IPS-18a (cell line): ENCODE data around the gene BCL2.

Source experiments
- H3K27ac ChIP-seq: one replicate; pipeline ENCODE4 v1.5.1; 2013; ENCODE audit warnings: low read length
- H3K27me3 ChIP-seq: one replicate; pipeline ENCODE4 v1.6.1; 2013; ENCODE audit warnings: mild to moderate bottlenecking, low read length; ENCODE audit not compliant: control insufficient read depth, insufficient read depth
- H3K36me3 ChIP-seq: one replicate; pipeline ENCODE4 v1.6.1; 2013; ENCODE audit warnings: low read depth, low read length; ENCODE audit not compliant: control insufficient read depth
- H3K4me1 ChIP-seq: one replicate; pipeline ENCODE4 v1.6.1; 2013; ENCODE audit warnings: low read depth, low read length; ENCODE audit not compliant: control insufficient read depth
- H3K4me3 ChIP-seq: one replicate; pipeline ENCODE4 v1.5.1; 2013; ENCODE audit warnings: low read length
- H3K9ac ChIP-seq: one replicate; pipeline ENCODE4 v1.6.1; 2013; ENCODE audit warnings: mild to moderate bottlenecking, low read length, moderate library complexity
- H3K9me3 ChIP-seq: one replicate; pipeline ENCODE4 v1.6.1; 2013; ENCODE audit warnings: low read depth, low read length; ENCODE audit not compliant: control insufficient read depth

The BCL2 gene

GRCh38 chr18:63259567-63260379, 59.8 kb downstream of the BCL2 start:
- no peak overlapping the region for H3K9ac ChIP-seq
- no peak overlapping the region for H3K4me3 ChIP-seq
- H3K9me3 ChIP-seq = no peaks in the 10 kb centered on the region
- no peak overlapping the region for H3K27ac ChIP-seq
- H3K27me3 ChIP-seq = no peaks in the 10 kb centered on the region
- no peaks in the 10 kb centered on the region for H3K36me3 ChIP-seq
- no peaks in the 10 kb centered on the region for H3K4me1 ChIP-seq

GRCh38 chr18:63258749-63259566, 60.6 kb downstream of the BCL2 start:
- H3K27ac ChIP-seq = no peak overlapping the region
- no peaks in the 10 kb centered on the region for H3K4me1 ChIP-seq

GRCh38 chr18:63257453-63257852, 62.1 kb downstream of the BCL2 start:
- Histone ChIP-seq H3K36me3 (no peaks in the 10 kb centered on the region), H3K4me3 (no peak overlapping the region), H3K9ac (no peak overlapping the region), H3K27me3 (no peaks in the 10 kb centered on the region), H3K27ac (no peak overlapping the region), H3K9me3 (no peaks in the 10 kb centered on the region), H3K4me1 (no peaks in the 10 kb centered on the region)

More at GRCh38 chr18:63258749-63259566, 60.6 kb downstream of the BCL2 start:
- Histone ChIP-seq H3K4me3 (no peak overlapping the region), H3K9ac (no peak overlapping the region), H3K9me3 (no peaks in the 10 kb centered on the region), H3K27me3 (no peaks in the 10 kb centered on the region), H3K36me3 (no peaks in the 10 kb centered on the region)

- Histone ChIP-seq H3K9me3 (no peaks in the 10 kb centered on the region), H3K27ac (no peak overlapping the region), H3K4me3 (no peak overlapping the region), H3K36me3 (no peaks in the 10 kb centered on the region), H3K9ac (no peak overlapping the region), H3K4me1 (no peaks in the 10 kb centered on the region), H3K27me3 (no peaks in the 10 kb centered on the region)
Measured at GRCh38 chr18:63255435-63255834, 64.1 kb downstream of the BCL2 start.

GRCh38 chr18:63254716-63255399, 64.7 kb downstream of the BCL2 start:
- no peaks in the 10 kb centered on the region for H3K27me3 ChIP-seq
- no peaks in the 10 kb centered on the region for H3K4me1 ChIP-seq
- no peak overlapping the region for H3K27ac ChIP-seq
- no peaks in the 10 kb centered on the region for H3K36me3 ChIP-seq
- H3K4me3 ChIP-seq = no peak overlapping the region
- no peak overlapping the region for H3K9ac ChIP-seq
- no peaks in the 10 kb centered on the region for H3K9me3 ChIP-seq

GRCh38 chr18:63253428-63254372, 65.9 kb downstream of the BCL2 start:
- no peak overlapping the region for H3K9ac ChIP-seq
- H3K9me3 ChIP-seq = no peaks in the 10 kb centered on the region
- no peaks in the 10 kb centered on the region for H3K4me1 ChIP-seq
- H3K27me3 ChIP-seq = no peaks in the 10 kb centered on the region
- no peaks in the 10 kb centered on the region for H3K36me3 ChIP-seq
- no peak overlapping the region for H3K4me3 ChIP-seq
- H3K27ac ChIP-seq = no peak overlapping the region

GRCh38 chr18:63253014-63253413, 66.6 kb downstream of the BCL2 start:
- no peaks in the 10 kb centered on the region for H3K9me3 ChIP-seq
- no peak overlapping the region for H3K27ac ChIP-seq
- H3K9ac ChIP-seq = no peak overlapping the region
- H3K36me3 ChIP-seq = no peaks in the 10 kb centered on the region
- H3K4me1 ChIP-seq = no peaks in the 10 kb centered on the region
- H3K27me3 ChIP-seq = no peaks in the 10 kb centered on the region
- no peak overlapping the region for H3K4me3 ChIP-seq

- no peaks in the 10 kb centered on the region for H3K9me3 ChIP-seq
- H3K36me3 ChIP-seq = no peaks in the 10 kb centered on the region
- no peak overlapping the region for H3K9ac ChIP-seq
- H3K27ac ChIP-seq = no peak overlapping the region
- H3K27me3 ChIP-seq = no peaks in the 10 kb centered on the region
- H3K4me1 ChIP-seq = no peaks in the 10 kb centered on the region
- H3K4me3 ChIP-seq = no peak overlapping the region
Measured at GRCh38 chr18:63249771-63250170, 69.8 kb downstream of the BCL2 start.

GRCh38 chr18:63247926-63248325, 71.6 kb downstream of the BCL2 start:
- Histone ChIP-seq H3K4me3 (no peak overlapping the region), H3K4me1 (no peaks in the 10 kb centered on the region), H3K27ac (no peak overlapping the region), H3K36me3 (no peaks in the 10 kb centered on the region), H3K27me3 (no peaks in the 10 kb centered on the region), H3K9me3 (no peaks in the 10 kb centered on the region), H3K9ac (no peak overlapping the region)

- H3K4me3 ChIP-seq = no peak overlapping the region
- no peaks in the 10 kb centered on the region for H3K4me1 ChIP-seq
- H3K27ac ChIP-seq = no peak overlapping the region
- H3K9ac ChIP-seq = no peak overlapping the region
- no peaks in the 10 kb centered on the region for H3K27me3 ChIP-seq
- H3K9me3 ChIP-seq = no peaks in the 10 kb centered on the region
- no peaks in the 10 kb centered on the region for H3K36me3 ChIP-seq
Measured at GRCh38 chr18:63247506-63247905, 72.1 kb downstream of the BCL2 start.

GRCh38 chr18:63245600-63245999, 74.0 kb downstream of the BCL2 start:
- H3K9me3 ChIP-seq = no peaks in the 10 kb centered on the region
- H3K27ac ChIP-seq = no peak overlapping the region
- no peak overlapping the region for H3K9ac ChIP-seq
- H3K4me3 ChIP-seq = no peak overlapping the region
- no peaks in the 10 kb centered on the region for H3K4me1 ChIP-seq
- H3K27me3 ChIP-seq = no peaks in the 10 kb centered on the region
- H3K36me3 ChIP-seq = no peaks in the 10 kb centered on the region
